NCI-H524 treated with DMSO at 0.1 percent for 48 hours (cell line): ENCODE data around the gene FRMD8.
"Not testable (repeated sequence)": the region's sequence is repeated elsewhere in the genome, so short reads cannot be mapped to it uniquely, and the experiment has no call there.

ENCODE experiments used
- DNase-seq: peaks from one replicate; lab custom pipeline; 2025; lab: John Stamatoyannopoulos, UW

Gene FRMD8

GRCh38 chr11:65436412-65437032 lies 50.1 kb downstream of the FRMD8 start:
- no peak for DNase-seq

- DNase-seq: no peak
Observed at GRCh38 chr11:65437436-65438227, 51.2 kb downstream of the FRMD8 start.

DNA sequence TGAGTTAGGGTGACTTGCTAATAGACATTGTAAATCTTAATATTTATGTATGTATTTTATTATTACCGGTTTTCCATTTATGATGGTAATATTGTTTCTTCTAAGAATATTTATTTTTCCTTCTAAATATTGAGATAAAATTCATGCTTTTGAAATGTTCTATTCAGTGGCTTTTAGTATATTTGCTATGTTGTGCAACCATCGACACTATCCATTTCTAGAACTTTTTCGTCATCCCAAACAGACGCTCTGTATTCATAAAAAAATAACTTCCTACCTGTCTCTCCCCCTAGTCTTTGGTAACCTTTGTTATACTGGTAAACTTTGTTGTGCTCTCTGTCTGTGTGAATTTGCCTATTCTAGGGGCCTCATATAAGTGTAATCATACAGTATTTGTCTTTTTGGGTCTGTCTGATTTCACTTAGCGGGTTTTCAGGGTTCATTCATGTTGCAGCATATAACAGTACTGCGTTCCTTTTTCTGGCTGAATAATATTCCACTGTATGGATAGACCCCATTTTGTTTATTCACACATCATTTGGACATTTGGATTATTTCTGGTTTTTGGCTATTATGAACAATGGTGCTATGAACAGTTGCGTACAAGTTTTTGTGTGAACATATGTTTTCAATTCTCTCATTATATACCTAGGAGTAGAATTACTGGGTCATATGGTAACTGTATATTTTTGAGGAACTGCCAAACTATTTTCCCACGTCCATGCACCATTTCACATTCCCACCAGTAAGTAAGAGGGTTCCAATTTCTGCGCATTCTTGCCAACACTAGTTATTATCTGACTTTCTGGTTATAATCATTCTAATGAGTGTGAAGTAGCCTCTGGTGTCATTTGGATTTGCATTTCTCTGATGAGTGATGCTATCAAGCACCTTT lies 52.1 kb downstream of the FRMD8 start:
- no peak for DNase-seq

GRCh38 chr11:65439331-65440181 lies 53.1 kb downstream of the FRMD8 start:
- DNase-seq: no peak

DNA sequence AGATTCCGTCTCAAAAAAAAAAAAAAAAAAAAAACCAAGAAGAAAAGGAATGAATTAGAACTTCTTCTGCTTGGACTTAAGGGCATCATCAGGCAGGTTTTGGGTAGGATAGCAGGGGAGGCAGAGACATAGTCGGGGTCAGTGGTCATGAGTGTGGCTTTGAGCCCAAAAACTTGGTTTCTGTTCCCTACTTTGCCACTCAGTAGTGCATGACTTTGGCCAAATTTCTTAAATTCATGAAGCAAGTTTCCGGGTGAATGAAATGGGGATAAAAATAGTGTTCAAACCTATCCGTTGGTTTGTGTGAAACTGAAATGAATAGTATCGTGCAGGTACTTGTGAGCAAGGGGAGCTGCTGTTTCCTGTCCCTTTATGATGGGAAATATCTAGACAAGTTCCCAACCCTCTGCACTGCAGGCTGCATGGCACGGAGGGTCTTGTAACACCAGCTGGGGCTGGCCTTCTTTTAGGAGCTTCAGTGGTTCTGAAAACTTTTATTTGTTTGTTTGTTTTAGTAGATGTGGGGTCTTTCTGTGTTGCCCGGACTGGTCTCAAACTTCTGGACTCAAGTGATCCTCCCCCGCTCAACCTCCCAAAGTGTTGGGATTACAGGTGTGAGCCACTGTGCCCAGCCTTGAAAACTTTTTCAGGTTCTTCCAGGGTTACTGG lies 54.5 kb downstream of the FRMD8 start:
- DNase-seq: no peak

- DNase-seq: no peak
Observed at GRCh38 chr11:65442842-65443331, 56.5 kb downstream of the FRMD8 start.

- DNase-seq: no peak
Observed at GRCh38 chr11:65444314-65445051, 58.0 kb downstream of the FRMD8 start.

GRCh38 chr11:65445101-65445603 lies 58.7 kb downstream of the FRMD8 start:
- DNase-seq: no peak

GRCh38 chr11:65445604-65446445 lies 59.4 kb downstream of the FRMD8 start:
- no peak for DNase-seq

DNA sequence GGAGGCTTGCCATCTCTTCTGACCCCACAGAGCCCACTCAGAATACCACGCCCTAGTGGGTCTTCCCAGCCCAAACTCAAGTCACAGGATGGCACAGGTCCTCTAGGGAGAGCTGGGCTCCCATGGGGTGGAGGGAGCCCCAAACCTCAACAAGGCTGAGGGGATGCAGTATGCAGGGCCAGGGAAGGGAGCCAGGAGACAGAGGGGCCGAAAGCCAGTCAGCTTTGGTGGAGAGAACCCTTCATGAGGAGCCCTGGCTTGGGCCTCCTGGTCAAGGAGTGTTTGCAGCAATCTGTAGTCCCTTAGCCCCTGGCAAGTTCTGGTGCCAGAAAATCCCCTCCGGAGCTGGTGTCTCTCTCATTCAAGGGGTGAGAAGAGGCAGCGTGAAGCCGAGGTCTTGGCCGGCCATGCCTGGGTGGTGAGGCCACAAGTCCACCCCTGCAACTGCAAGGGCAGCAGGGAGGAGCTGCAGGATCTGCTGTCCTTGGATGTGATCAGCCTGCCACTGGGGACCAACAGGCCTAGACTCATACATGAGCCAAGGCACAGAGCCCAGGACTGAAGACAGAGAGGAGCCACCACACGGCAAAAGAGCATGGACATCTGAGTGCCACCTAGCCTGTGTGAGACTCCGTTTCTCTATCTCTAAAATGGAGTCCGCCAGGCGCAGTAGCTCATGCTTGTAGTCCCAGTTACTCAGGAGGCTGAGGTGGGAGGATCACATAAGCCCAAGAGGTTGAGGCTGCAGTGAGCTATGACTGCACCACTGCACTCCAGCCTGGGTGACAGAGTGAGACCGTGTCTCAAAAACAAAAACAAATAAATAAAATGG lies 60.2 kb downstream of the FRMD8 start:
- DNase-seq: no peak

DNA sequence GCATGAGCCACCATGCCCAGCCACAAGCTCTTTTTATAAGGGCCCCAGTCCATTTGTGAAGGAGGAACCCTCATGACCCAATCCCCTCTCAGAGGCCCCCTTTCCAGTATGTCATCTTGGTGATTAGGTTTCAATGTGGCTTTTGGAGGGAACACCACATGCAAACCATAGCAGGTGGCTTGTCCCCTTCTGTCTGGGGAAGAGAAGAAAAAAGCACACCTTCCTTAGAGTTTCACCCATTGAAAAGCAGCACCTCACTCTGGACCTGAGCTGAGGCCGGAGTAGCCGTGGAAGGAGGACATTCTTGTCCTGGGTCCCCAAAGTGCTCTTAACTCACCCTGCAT lies 61.6 kb downstream of the FRMD8 start:
- no peak for DNase-seq

DNA sequence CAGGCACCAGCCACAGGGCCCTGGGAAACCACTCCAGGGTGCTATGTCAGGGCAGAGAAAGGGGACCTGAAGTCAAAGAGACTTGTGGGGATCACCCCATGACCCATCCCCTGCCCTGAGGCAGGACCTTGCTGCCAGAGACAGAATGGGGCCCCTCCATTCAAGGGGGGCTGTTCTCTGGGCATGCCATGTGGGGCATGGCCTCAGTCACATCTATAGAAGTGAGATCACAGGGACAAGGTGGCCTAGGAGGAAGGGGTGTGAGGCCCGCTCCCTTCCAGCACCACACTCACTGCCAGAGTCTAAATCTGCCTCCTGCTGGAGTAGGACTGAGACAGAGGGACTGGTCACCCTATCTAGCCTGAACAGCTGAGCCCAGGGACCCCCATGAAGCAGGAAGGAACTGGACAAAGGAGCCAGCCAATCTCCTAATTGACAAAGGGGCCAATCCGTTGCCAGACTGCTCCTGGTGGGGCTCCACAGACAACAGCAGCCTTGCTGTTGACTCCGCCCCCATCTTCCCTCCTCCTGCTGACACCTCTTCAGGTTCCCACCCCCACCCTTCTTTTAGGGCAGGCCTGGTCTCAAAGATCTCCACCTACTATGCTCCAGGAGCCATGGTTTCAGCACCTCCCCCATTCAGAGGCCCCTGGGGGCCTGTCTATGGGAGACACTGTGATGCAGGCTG lies 62.1 kb downstream of the FRMD8 start:
- DNase-seq: no peak

- not testable (repeated sequence) for DNase-seq
Observed at GRCh38 chr11:65451301-65451700, 64.9 kb downstream of the FRMD8 start.

GRCh38 chr11:65452259-65452658 lies 65.8 kb downstream of the FRMD8 start:
- DNase-seq: not testable (repeated sequence)

DNA sequence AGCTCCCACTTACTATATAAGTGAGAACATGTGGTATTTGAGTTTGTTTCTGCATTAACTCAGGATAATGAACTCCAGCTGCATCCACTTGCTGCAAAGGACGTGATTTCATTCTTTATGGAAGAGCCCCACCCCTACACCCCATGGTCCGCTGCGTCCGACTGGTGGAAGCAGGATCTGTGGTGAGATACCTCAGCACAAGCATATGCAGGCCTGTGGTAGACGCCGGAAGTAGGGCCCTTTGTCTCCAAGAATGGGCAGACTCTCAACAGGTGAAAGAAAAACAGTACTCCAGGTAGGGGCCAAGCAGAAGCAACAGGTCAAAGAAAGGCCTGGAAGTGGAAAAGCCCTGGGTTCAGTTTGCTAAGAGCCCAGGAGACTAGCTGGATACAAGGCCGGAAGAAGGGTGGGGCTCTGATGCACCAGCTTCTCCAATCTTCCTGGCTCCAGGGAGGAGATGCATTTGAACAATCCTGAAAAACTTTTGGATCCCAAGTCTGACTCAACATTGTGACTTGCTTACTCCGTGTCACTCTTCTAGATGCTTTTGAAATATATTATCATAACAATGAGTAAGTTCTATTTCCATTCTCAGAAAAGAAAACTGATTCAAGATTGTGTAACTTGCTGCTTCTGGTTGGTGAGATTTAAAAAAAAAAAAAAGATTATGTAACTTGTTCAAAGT lies 66.5 kb downstream of the FRMD8 start:
- DNase-seq: no peak

- DNase-seq: no peak
Observed at GRCh38 chr11:65454311-65454695, 67.9 kb downstream of the FRMD8 start.
